Lower lobe of right lung (tissue), 2 donors: ENCODE results near the gene TNFRSF17. TPM values are rescaled to one million over a fixed set of nuclear protein-coding genes. Genes with fewer than 3 reads are reported as not detected.

Source experiments
- ATAC-seq, 2 donors: fragments of 200-7000 bp; cut with Tn5 transposase; one replicate each; pipeline ENCODE4 v1.9.1; 2020 to 2022; ENCODE audit warnings: mild to moderate bottlenecking in 2 of 2, moderate library complexity in 2 of 2
- DNase-seq: peaks from one replicate; pipeline ENCODE4 v3.0.0-alpha.2; 2020
- H3K27ac ChIP-seq: fragments of 200-600 bp; one replicate; pipeline ENCODE4 v1.8.0; 2022
- H3K27me3 ChIP-seq: fragments of 200-600 bp; one replicate; pipeline ENCODE4 v1.8.0; 2022; ENCODE audit warnings: low read depth
- H3K36me3 ChIP-seq: fragments of 200-600 bp; one replicate; pipeline ENCODE4 v1.8.0; 2022; ENCODE audit warnings: mild to moderate bottlenecking
- H3K4me1 ChIP-seq: fragments of 200-600 bp; one replicate; pipeline ENCODE4 v1.8.0; 2022
- H3K4me3 ChIP-seq: fragments of 200-600 bp; one replicate; pipeline ENCODE4 v1.8.0; 2022; ENCODE audit warnings: mild to moderate bottlenecking
- H3K9me3 ChIP-seq: fragments of 200-600 bp; one replicate; pipeline ENCODE4 v1.8.0; 2022
- intact Hi-C: fragments of 100-400 bp; cut with DNase I; formaldehyde crosslinking; loops from one replicate; pipeline ENCODE4 v1.11.0; 2022
- total RNA-seq: library from RNA; stranded (reverse); fragmentation: NEBNext Ultra II Directional; extraction: Animal tissue kit (Norgen Biotek cat#: 25700); gene quantifications from one replicate; pipeline ENCODE4 v1.2.1, GENCODE V29; 2021
- TF ChIP-seq, protein P1 (sequence below): fragments of 200-600 bp; IDR thresholded peaks from one replicate; pipeline ENCODE4 v1.8.0; 2022; ENCODE audit warnings: antibody characterized with exemption, mild to moderate bottlenecking
- donor health status: DM: no; HTN: yes; CAD: no; lungs with severe emphysema.

TNFRSF17 gene
- total RNA-seq, 1 donor from 2014 or later, result 1.4 TPM

DNA sequence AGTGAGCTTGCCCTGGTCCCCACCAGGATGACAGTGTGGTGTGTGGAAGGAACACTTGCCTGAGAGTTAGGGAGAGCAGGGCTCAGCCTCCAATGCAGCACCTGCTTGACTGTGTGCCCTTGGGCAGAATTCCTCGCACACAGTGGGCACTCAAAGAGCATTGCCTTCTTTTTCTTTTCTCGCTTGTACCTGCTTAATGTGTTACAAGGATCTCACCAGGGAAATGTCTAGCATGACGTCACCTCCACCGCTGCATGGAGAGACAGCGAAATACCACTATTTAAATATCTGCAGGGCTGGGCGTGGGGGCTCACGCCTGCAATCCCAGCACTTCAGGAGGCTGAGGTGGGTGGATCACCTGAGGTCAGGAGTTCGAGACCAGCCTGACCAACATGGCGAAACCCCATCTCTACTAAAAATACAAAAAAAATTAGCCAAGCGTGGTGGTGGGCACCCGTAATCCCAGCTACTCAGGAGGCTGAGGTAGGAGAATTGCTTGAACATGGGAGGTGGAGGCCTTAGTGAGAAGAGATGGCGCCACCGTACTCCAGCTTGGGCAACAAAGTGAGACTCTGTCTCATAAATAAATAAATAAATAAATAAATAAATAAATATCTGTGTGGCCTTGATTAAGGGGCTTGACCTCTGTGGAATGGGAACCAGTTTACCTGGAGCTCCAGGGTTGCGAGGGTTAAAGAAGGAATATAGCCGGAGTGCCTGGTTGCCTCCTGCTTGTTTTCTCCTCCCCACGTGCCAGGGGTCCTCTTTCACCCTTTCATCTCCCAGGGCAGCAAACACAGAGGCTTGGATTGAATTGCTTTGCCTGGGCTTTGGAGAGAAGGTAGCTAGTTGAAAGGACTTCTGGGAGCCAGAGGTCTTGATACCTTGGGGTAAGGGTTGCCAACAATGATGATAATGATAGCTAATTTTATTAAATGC lies 27.8 kb downstream of the TNFRSF17 start:
- no peak for DNase-seq
- Histone ChIP-seq H3K4me3 (no peak overlapping the region), H3K9me3 (no peaks in the 10 kb centered on the region), H3K27ac (no peak overlapping the region), H3K36me3 (no peaks in the 10 kb centered on the region), H3K4me1 (peaks cover 28% of the 10 kb centered on the region), H3K27me3 (no peaks in the 10 kb centered on the region)
- ATAC-seq, result no peak
- intact Hi-C loops, result no loop called here
- TF ChIP-seq, protein P1, sequence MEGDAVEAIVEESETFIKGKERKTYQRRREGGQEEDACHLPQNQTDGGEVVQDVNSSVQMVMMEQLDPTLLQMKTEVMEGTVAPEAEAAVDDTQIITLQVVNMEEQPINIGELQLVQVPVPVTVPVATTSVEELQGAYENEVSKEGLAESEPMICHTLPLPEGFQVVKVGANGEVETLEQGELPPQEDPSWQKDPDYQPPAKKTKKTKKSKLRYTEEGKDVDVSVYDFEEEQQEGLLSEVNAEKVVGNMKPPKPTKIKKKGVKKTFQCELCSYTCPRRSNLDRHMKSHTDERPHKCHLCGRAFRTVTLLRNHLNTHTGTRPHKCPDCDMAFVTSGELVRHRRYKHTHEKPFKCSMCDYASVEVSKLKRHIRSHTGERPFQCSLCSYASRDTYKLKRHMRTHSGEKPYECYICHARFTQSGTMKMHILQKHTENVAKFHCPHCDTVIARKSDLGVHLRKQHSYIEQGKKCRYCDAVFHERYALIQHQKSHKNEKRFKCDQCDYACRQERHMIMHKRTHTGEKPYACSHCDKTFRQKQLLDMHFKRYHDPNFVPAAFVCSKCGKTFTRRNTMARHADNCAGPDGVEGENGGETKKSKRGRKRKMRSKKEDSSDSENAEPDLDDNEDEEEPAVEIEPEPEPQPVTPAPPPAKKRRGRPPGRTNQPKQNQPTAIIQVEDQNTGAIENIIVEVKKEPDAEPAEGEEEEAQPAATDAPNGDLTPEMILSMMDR, result no peak

DNA sequence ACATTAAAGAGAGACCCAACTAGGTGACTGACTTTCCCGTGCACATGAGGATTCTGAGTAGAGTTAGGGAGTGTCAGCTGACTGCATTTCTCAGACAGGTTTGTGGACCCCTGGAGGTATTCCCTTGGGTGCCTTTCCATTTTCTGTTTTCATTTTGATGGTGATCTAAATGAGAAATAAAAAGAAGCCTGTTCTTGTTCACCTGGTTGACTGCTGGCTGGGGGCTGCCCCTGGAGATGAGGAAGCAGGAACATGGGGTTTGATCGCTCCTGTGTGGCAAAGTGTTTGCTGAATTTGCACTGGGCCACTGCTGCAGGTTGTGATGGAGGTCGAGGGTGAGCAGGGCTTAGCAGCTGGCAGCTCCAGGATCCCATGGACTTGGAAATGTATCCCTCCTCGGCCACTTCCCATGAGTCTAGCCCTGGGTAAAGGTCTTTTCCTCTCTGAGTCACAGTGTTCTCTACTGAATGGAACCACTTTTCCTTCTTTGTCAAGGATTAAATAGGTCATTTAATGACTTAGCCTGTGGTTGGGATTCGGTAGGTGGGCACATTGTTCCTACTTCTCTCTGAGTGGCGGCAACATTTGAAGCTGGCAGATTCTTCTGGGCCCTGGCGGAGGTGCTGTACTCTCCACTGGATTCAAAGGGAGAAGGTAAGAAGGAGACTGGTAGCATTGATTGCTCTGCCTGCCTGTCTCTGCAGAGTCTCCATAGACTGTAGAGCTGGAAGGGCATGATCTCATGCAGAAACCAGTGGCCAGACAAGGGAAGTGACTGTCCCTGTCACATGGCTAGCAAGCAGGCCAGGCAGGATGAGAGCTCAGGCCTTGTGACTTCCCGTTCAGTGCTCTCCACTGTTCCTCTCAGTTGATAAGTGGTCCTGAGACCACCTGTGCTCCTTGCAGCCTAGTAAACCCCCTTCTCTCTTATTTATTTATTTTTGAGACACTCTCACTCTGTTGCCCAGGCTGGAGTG lies 29.4 kb downstream of the TNFRSF17 start:
- ATAC-seq, result peak; percentile 83 to 85

GRCh38 chr16:11996433-11997330 lies 31.7 kb downstream of the TNFRSF17 start:
- Histone ChIP-seq H3K27me3 (no peaks in the 10 kb centered on the region), H3K27ac (no peak overlapping the region), H3K9me3 (no peaks in the 10 kb centered on the region), H3K4me3 (no peak overlapping the region), H3K4me1 (peaks cover 22% of the 10 kb centered on the region), H3K36me3 (peaks cover 12% of the 10 kb centered on the region)
- TF ChIP-seq, protein P1, result no peak
- intact Hi-C loops, result no loop called here
- ATAC-seq, result no peak
- DNase-seq, result no peak

More for the DNA sequence above, 29.4 kb downstream of the TNFRSF17 start:
- intact Hi-C loops, result no loop called here
- no peaks in the 10 kb centered on the region for H3K36me3 ChIP-seq
- no peaks in the 10 kb centered on the region for H3K9me3 ChIP-seq
- TF ChIP-seq, protein P1, result no peak
- peak; percentile 61 for DNase-seq
- no peaks in the 10 kb centered on the region for H3K27me3 ChIP-seq
- no peak overlapping the region for H3K4me3 ChIP-seq
- H3K27ac ChIP-seq, result peak overlapping the region; percentile 39
- H3K4me1 ChIP-seq, result peaks cover 22% of the 10 kb centered on the region

GRCh38 chr16:12000032-12000431 lies 35.0 kb downstream of the TNFRSF17 start:
- Histone ChIP-seq H3K27me3 (no peaks in the 10 kb centered on the region), H3K36me3 (peaks cover 36% of the 10 kb centered on the region), H3K4me3 (no peak overlapping the region), H3K9me3 (no peaks in the 10 kb centered on the region), H3K4me1 (peaks cover 2% of the 10 kb centered on the region), H3K27ac (no peak overlapping the region)
- no peak for ATAC-seq
- TF ChIP-seq, protein P1, result no peak
- intact Hi-C loops, result no loop called here
- no peak for DNase-seq
